WTC11 (cell line): ENCODE measurements around the gene ANKRD1. TPM values are rescaled to one million over a fixed set of nuclear protein-coding genes. Genes with fewer than 3 reads are reported as not detected.

ENCODE experiments used
- ATAC-seq: fragments of 200-7000 bp; cut with Tn5 transposase; 2 replicates; pipeline ENCODE4 v1.10.0; 2021; ENCODE audit warnings: mild to moderate bottlenecking, moderate library complexity
- CTCF ChIA-PET: fragments of 300-600 bp; sonication (Branson Sonifier 250); formaldehyde crosslinking; loops from one replicate; lab custom pipeline; 2021; ENCODE audit warnings: antibody characterized with exemption; lab: Charles Lee
- POLR2A ChIA-PET: fragments of 350-600 bp; sonication (Branson Sonifier 250); formaldehyde crosslinking; loops from one replicate; lab custom pipeline; 2021; ENCODE audit warnings: antibody characterized with exemption; lab: Charles Lee
- DNase-seq: peaks from one replicate; pipeline ENCODE4 v3.0.0; 2021; ENCODE audit warnings: low spot score
- H3K27ac Mint-ChIP-seq: 2 replicates; pipeline ENCODE4 v1.8.0; 2021; ENCODE audit warnings: mixed read lengths
- H3K27me3 Mint-ChIP-seq: 2 replicates; pipeline ENCODE4 v1.8.0; 2021; ENCODE audit warnings: low read depth, mild to moderate bottlenecking, moderate library complexity, mixed read lengths
- H3K36me3 Mint-ChIP-seq: 2 replicates; pipeline ENCODE4 v1.8.0; 2021; ENCODE audit warnings: mixed read lengths
- H3K4me1 Mint-ChIP-seq: 2 replicates; pipeline ENCODE4 v1.8.0; 2022; ENCODE audit warnings: mixed read lengths
- H3K4me3 Mint-ChIP-seq: 2 replicates; pipeline ENCODE4 v1.8.0; 2021; ENCODE audit warnings: mild to moderate bottlenecking, moderate library complexity, mixed read lengths
- H3K9me3 Mint-ChIP-seq: 2 replicates; pipeline ENCODE4 v1.8.0; 2021; ENCODE audit warnings: mixed read lengths
- AR ChIP-seq: fragments of 250-450 bp; sonication (Bioruptor Pico); IDR thresholded peaks from 2 replicates; pipeline ENCODE4 v1.9.0; 2021; ENCODE audit warnings: mild to moderate bottlenecking
- ATF2 ChIP-seq: sonication (generic); formaldehyde crosslinking; IDR thresholded peaks from 2 replicates; pipeline ENCODE4 v1.8.1; 2022; ENCODE audit warnings: low read depth, missing genetic modification reagents, borderline replicate concordance
- CREM ChIP-seq: sonication (generic); formaldehyde crosslinking; IDR thresholded peaks from 2 replicates; pipeline ENCODE4 v1.8.1; 2022; ENCODE audit warnings: mild to moderate bottlenecking, missing genetic modification reagents, moderate library complexity
- FOXP1 ChIP-seq: sonication (generic); formaldehyde crosslinking; IDR thresholded peaks from 2 replicates; pipeline ENCODE4 v1.8.0; 2022; ENCODE audit warnings: missing genetic modification reagents, mild to moderate bottlenecking, moderate library complexity, borderline replicate concordance
- GRHL2 ChIP-seq: fragments of 250-450 bp; sonication (Bioruptor Pico); IDR thresholded peaks from 2 replicates; pipeline ENCODE4 v1.8.0; 2022; ENCODE audit warnings: mild to moderate bottlenecking, moderate library complexity; ENCODE audit not compliant: insufficient replicate concordance, severe bottlenecking
- IRF2 ChIP-seq: sonication (generic); formaldehyde crosslinking; IDR thresholded peaks from 2 replicates; pipeline ENCODE4 v1.8.0; 2022; ENCODE audit warnings: low read depth, missing genetic modification reagents, borderline replicate concordance
- MLX ChIP-seq: sonication (generic); formaldehyde crosslinking; IDR thresholded peaks from 2 replicates; pipeline ENCODE4 v1.8.1; 2023; ENCODE audit warnings: mild to moderate bottlenecking, missing genetic modification reagents, moderate library complexity
- NFE2L1 ChIP-seq: sonication (generic); formaldehyde crosslinking; IDR thresholded peaks from 2 replicates; pipeline ENCODE4 v1.8.1; 2023; ENCODE audit warnings: missing genetic modification reagents
- NR2C2 ChIP-seq: sonication (generic); formaldehyde crosslinking; IDR thresholded peaks from 2 replicates; pipeline ENCODE4 v1.8.0; 2022; ENCODE audit warnings: mild to moderate bottlenecking, missing genetic modification reagents
- SP1 ChIP-seq: sonication (generic); formaldehyde crosslinking; conservative IDR thresholded peaks from 2 replicates; pipeline ENCODE4 v1.8.1; 2022; ENCODE audit warnings: missing genetic modification reagents
- TCF7 ChIP-seq: sonication (generic); formaldehyde crosslinking; IDR thresholded peaks from 2 replicates; pipeline ENCODE4 v1.8.0; 2022; ENCODE audit warnings: mild to moderate bottlenecking, low read depth, missing genetic modification reagents, moderate library complexity
- ZNF121 ChIP-seq: sonication (generic); formaldehyde crosslinking; IDR thresholded peaks from 2 replicates; pipeline ENCODE4 v1.8.0; 2023; ENCODE audit warnings: missing genetic modification reagents
- ZNF219 ChIP-seq: sonication (generic); formaldehyde crosslinking; IDR thresholded peaks from 2 replicates; pipeline ENCODE4 v1.8.0; 2023; ENCODE audit warnings: missing genetic modification reagents, mild to moderate bottlenecking, borderline replicate concordance
- total RNA-seq: library from RNA; stranded (reverse); gene quantifications from 3 replicates; pipeline ENCODE4 v1.2.3, GENCODE V29; 2021
- TF ChIP-seq, protein P1 (sequence below): sonication (generic); formaldehyde crosslinking; conservative IDR thresholded peaks from 2 replicates; pipeline ENCODE4 v1.8.1; 2023; ENCODE audit warnings: mild to moderate bottlenecking, low read depth, missing genetic modification reagents, moderate library complexity
- TF ChIP-seq, protein P2 (sequence below): sonication (generic); formaldehyde crosslinking; IDR thresholded peaks from 2 replicates; pipeline ENCODE4 v1.8.0; 2023; ENCODE audit warnings: missing genetic modification reagents, mild to moderate bottlenecking, borderline replicate concordance
- TF ChIP-seq, protein P3 (sequence below): sonication (generic); formaldehyde crosslinking; IDR thresholded peaks from 2 replicates; pipeline ENCODE4 v1.8.1; 2023; ENCODE audit warnings: mild to moderate bottlenecking, missing genetic modification reagents, moderate library complexity

The ANKRD1 gene
- total RNA-seq, 1 experiment from 2014 or later: not detected

DNA sequence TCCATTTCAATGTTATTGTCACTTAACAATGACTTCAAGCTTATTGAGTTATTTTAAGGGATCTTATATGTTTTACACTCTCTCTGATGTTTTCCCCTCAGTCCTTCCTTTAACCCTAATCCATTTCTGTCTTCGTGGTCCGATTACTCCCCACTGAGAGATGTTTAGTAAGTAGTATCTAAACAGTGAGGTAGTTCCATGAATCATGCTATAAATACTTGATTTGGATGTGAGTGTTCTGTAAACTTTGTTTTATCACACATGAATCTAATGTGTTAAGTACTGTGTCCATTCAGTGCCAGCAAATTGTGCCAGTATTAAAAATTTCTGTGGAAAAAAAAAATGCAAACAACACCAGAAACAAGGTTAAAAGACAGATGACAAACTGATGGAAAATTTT, 30.5 kb downstream of the ANKRD1 start:
- Mint-ChIP-seq H3K9me3 (no peaks in the 10 kb centered on the region), H3K27ac (no peak overlapping the region), H3K36me3 (peaks cover 60% of the 10 kb centered on the region), H3K4me3 (no peak overlapping the region), H3K4me1 (no peaks in the 10 kb centered on the region), H3K27me3 (no peaks in the 10 kb centered on the region)
- ChIA-PET CTCF (interaction anchor here (0.6 to 1.9 kb wide), 2 partner anchors 10 to 80 kb away, joined by 3 to 5 read pairs; no protein-coding TSS in a partner anchor), POLR2A (no interaction called here)
- ATAC-seq (no peak), DNase-seq (no peak)
- no peak for TF ChIP-seq CREM (CRISPR knock-in tag)
- TF ChIP-seq, protein P1, sequence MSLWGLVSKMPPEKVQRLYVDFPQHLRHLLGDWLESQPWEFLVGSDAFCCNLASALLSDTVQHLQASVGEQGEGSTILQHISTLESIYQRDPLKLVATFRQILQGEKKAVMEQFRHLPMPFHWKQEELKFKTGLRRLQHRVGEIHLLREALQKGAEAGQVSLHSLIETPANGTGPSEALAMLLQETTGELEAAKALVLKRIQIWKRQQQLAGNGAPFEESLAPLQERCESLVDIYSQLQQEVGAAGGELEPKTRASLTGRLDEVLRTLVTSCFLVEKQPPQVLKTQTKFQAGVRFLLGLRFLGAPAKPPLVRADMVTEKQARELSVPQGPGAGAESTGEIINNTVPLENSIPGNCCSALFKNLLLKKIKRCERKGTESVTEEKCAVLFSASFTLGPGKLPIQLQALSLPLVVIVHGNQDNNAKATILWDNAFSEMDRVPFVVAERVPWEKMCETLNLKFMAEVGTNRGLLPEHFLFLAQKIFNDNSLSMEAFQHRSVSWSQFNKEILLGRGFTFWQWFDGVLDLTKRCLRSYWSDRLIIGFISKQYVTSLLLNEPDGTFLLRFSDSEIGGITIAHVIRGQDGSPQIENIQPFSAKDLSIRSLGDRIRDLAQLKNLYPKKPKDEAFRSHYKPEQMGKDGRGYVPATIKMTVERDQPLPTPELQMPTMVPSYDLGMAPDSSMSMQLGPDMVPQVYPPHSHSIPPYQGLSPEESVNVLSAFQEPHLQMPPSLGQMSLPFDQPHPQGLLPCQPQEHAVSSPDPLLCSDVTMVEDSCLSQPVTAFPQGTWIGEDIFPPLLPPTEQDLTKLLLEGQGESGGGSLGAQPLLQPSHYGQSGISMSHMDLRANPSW: no peak
- no peak for TF ChIP-seq FOXP1 (CRISPR knock-in tag)
- TF ChIP-seq ATF2 (CRISPR knock-in tag): no peak

DNA sequence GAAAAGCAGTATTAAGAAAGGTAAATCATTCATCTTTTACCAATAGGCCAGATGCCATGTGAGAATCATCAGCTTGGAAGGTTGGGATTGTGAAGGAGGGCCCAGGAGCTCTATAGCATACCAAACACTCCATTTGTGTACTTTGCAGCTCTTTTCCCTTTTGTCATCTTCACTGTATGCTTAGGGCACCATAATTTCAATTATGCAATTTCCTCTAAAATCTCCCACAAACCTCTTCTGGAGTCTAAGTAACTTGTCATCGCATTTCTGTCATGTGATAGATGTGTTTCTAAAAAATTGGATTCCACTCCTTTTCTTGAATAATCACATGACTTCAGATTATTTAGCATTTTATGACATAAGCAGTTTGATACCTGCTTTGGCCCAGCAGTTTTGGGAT, 31.3 kb downstream of the ANKRD1 start:
- TF ChIP-seq CREM (CRISPR knock-in tag): no peak
- TF ChIP-seq AR (CRISPR knock-in tag): no peak
- TF ChIP-seq ZNF121 (CRISPR knock-in tag): no peak
- no peak for TF ChIP-seq IRF2 (CRISPR knock-in tag)
- no peak for TF ChIP-seq GRHL2
- TF ChIP-seq NFE2L1 (CRISPR knock-in tag): no peak
- TF ChIP-seq, protein P1: no peak
- no peak for TF ChIP-seq TCF7 (CRISPR knock-in tag)
- TF ChIP-seq, protein P2, sequence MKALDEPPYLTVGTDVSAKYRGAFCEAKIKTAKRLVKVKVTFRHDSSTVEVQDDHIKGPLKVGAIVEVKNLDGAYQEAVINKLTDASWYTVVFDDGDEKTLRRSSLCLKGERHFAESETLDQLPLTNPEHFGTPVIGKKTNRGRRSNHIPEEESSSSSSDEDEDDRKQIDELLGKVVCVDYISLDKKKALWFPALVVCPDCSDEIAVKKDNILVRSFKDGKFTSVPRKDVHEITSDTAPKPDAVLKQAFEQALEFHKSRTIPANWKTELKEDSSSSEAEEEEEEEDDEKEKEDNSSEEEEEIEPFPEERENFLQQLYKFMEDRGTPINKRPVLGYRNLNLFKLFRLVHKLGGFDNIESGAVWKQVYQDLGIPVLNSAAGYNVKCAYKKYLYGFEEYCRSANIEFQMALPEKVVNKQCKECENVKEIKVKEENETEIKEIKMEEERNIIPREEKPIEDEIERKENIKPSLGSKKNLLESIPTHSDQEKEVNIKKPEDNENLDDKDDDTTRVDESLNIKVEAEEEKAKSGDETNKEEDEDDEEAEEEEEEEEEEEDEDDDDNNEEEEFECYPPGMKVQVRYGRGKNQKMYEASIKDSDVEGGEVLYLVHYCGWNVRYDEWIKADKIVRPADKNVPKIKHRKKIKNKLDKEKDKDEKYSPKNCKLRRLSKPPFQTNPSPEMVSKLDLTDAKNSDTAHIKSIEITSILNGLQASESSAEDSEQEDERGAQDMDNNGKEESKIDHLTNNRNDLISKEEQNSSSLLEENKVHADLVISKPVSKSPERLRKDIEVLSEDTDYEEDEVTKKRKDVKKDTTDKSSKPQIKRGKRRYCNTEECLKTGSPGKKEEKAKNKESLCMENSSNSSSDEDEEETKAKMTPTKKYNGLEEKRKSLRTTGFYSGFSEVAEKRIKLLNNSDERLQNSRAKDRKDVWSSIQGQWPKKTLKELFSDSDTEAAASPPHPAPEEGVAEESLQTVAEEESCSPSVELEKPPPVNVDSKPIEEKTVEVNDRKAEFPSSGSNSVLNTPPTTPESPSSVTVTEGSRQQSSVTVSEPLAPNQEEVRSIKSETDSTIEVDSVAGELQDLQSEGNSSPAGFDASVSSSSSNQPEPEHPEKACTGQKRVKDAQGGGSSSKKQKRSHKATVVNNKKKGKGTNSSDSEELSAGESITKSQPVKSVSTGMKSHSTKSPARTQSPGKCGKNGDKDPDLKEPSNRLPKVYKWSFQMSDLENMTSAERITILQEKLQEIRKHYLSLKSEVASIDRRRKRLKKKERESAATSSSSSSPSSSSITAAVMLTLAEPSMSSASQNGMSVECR (CRISPR knock-in tag): no peak
- TF ChIP-seq MLX: no peak
- TF ChIP-seq, protein P3, sequence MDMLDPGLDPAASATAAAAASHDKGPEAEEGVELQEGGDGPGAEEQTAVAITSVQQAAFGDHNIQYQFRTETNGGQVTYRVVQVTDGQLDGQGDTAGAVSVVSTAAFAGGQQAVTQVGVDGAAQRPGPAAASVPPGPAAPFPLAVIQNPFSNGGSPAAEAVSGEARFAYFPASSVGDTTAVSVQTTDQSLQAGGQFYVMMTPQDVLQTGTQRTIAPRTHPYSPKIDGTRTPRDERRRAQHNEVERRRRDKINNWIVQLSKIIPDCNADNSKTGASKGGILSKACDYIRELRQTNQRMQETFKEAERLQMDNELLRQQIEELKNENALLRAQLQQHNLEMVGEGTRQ (CRISPR knock-in tag): no peak
- TF ChIP-seq NR2C2 (CRISPR knock-in tag): no peak
- no peak for TF ChIP-seq ZNF219 (CRISPR knock-in tag)
- no peak for TF ChIP-seq SP1 (CRISPR knock-in tag)
- TF ChIP-seq, all 79 proteins: peak for 0
- Mint-ChIP-seq H3K4me3 (no peak overlapping the region), H3K9me3 (no peaks in the 10 kb centered on the region), H3K27ac (no peak overlapping the region), H3K27me3 (no peaks in the 10 kb centered on the region), H3K36me3 (peaks cover 62% of the 10 kb centered on the region), H3K4me1 (no peaks in the 10 kb centered on the region)
- DNase-seq (no peak), ATAC-seq (no peak)
- ChIA-PET CTCF (interaction anchor here (1.9 kb wide), 1 partner anchor 9 kb away, joined by 5 read pairs; no protein-coding TSS in a partner anchor), POLR2A (no interaction called here)
